Stomach smooth muscle (tissue), 2 donors: ENCODE measurements around the gene FLOT2.
A peak's percentile ranks its signal among the peaks of the same experiment; 100 is the strongest.

Experiments
- H3K27ac ChIP-seq: one replicate; pipeline ENCODE4 v1.7.0; 2013; ENCODE audit warnings: mild to moderate bottlenecking, low read length, inconsistent platforms
- H3K27me3 ChIP-seq, 2 donors: one replicate each; pipeline ENCODE4 v1.7.0; 2013; ENCODE audit warnings: low read length in 2 of 2; ENCODE audit not compliant: insufficient read depth in 2 of 2, control insufficient read depth in 1 of 2
- H3K36me3 ChIP-seq, 2 donors: one replicate each; pipeline ENCODE4 v1.7.0; 2013; ENCODE audit warnings: low read length in 2 of 2; ENCODE audit not compliant: control insufficient read depth in 2 of 2, insufficient read depth in 2 of 2
- H3K4me1 ChIP-seq: one replicate; pipeline ENCODE4 v1.7.0; 2013; ENCODE audit warnings: low read length; ENCODE audit not compliant: control insufficient read depth, insufficient read depth
- H3K4me3 ChIP-seq, 2 donors: one replicate each; pipeline ENCODE4 v1.7.0; 2013; ENCODE audit warnings: low read length in 2 of 2
- H3K9ac ChIP-seq, 2 donors: one replicate each; pipeline ENCODE4 v1.7.0; 2013; ENCODE audit warnings: low read length in 2 of 2, mild to moderate bottlenecking in 1 of 2
- H3K9me3 ChIP-seq, 2 donors: one replicate each; pipeline ENCODE4 v1.7.0; 2013; ENCODE audit warnings: low read length in 2 of 2; ENCODE audit not compliant: control insufficient read depth in 2 of 2
- donor health status: healthy.
- donor health status: Pancreatic carcinoma.

Gene FLOT2

DNA sequence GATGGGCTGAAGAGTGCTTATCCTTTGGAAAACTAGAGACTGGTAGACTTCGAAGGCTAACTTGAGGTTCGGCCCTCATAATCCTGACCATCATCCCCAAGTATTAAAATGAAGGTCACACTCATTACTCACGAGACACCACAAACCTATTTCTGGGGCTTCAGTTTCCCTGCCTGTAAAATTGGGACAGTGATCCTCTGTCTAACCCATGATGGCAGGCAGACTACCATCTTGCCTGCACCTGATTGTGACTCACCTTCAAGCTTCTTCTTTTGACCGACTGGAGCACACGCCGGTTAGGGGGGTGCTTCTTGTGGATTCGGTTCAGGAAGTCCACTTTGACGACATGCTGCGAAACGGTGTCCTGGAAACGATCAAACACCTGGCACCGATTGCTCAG is 19.5 kb upstream of the FLOT2 start:
- Histone ChIP-seq H3K4me1 (peaks cover 3% of the 10 kb centered on the region), H3K27ac (peak overlapping the region; percentile 41), H3K9ac (no peak overlapping the region), H3K9me3 (no peaks in the 10 kb centered on the region), H3K36me3 (peaks cover 66 to 75% of the 10 kb centered on the region in 2 donors), H3K27me3 (no peaks in the 10 kb centered on the region), H3K4me3 (no peak overlapping the region)

DNA sequence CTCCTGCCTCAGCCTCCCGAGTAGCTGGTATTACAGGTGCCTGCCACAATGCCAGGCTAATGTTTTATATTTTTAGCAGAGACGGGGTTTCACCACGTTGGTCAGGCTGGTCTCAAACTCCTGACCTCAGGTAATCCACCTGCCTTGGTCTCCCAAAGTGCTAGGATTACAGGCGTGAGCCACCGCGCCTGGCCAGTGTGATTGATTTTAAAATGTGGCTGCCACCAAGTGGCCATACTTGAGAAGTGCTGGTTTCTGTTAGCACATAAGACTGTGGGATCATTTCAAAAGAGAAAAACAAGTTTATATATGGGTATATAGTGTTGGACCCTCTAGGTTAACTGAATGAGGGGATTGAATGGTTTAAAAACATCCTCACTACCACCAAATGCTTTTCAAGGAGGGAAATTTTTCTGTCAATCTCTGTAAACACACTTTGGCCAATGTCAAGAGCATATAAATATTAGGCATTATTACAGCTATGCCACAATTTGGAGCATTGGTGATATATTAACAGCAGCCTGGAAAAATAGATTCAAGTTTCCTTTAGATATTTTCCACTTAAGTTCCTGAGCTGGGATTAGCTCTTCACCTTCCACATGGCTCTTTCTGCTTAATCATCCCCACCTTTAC is 18.9 kb upstream of the FLOT2 start:
- H3K27me3 ChIP-seq: no peaks in the 10 kb centered on the region
- no peak overlapping the region for H3K4me3 ChIP-seq
- peaks cover 67 to 78% of the 10 kb centered on the region in 2 donors for H3K36me3 ChIP-seq
- no peak overlapping the region for H3K27ac ChIP-seq
- no peaks in the 10 kb centered on the region for H3K9me3 ChIP-seq
- H3K4me1 ChIP-seq: peaks cover 3% of the 10 kb centered on the region
- H3K9ac ChIP-seq: no peak overlapping the region

DNA sequence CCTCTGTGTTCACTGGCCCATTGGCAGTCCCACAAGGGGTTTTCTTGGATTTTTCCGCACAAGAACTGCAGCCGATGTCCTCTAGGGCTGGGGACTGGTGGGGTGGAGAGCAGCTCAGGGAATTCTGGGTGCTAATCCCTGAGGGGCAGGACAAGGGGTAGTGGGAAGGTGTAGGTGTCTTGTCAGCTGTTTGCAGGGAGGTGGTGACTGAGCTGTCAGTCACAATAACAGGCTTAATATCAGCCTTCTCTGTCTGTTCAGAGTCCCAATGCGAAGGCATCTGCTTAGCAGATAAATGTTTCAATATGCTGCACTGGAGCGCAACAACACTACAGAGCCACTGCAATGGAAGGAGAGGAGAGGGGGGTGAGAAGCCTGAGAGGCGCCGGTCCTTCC is 15.4 kb upstream of the FLOT2 start:
- no peak overlapping the region for H3K27ac ChIP-seq
- no peak overlapping the region for H3K4me3 ChIP-seq
- H3K9ac ChIP-seq: no peak overlapping the region
- H3K27me3 ChIP-seq: no peaks in the 10 kb centered on the region
- no peaks in the 10 kb centered on the region for H3K9me3 ChIP-seq
- H3K36me3 ChIP-seq: peaks cover 68 to 76% of the 10 kb centered on the region in 2 donors
- H3K4me1 ChIP-seq: peaks cover 15% of the 10 kb centered on the region

DNA sequence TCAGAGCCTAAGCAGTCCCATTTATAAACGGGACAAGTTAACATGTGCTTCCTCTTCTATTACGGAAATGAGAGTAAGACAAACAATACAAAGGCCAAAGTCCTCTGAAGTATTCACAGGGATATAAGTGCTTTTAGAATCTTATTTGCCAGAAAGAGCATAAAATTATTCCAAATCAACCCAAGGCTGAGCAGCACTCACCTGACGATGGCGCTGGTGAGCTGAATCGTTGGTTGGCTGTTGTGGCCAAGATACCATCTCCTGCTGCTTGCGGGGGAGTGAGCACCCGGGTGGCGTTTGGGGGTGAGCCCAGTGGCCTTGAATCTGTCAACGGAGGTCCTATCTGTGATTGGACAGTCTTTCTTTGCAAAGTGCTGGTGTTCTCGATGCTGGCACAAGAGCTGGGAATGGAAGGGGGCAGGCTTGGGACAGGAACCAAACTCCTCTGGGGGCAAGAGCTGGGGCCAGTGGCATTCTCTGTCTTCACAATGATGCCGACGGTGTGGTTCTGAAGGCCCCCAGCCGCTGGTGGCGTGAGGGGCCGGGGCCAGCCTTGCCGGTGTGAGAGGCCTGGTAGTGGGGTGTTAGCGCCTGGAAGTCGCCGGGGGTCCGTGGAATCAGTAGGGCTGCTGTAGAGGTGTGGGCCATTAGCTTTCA is 14.9 kb upstream of the FLOT2 start:
- peaks cover 71 to 72% of the 10 kb centered on the region in 2 donors for H3K36me3 ChIP-seq
- no peaks in the 10 kb centered on the region for H3K9me3 ChIP-seq
- H3K9ac ChIP-seq: no peak overlapping the region
- no peaks in the 10 kb centered on the region for H3K27me3 ChIP-seq
- no peak overlapping the region for H3K4me3 ChIP-seq
- peaks cover 20% of the 10 kb centered on the region for H3K4me1 ChIP-seq
- H3K27ac ChIP-seq: no peak overlapping the region

DNA sequence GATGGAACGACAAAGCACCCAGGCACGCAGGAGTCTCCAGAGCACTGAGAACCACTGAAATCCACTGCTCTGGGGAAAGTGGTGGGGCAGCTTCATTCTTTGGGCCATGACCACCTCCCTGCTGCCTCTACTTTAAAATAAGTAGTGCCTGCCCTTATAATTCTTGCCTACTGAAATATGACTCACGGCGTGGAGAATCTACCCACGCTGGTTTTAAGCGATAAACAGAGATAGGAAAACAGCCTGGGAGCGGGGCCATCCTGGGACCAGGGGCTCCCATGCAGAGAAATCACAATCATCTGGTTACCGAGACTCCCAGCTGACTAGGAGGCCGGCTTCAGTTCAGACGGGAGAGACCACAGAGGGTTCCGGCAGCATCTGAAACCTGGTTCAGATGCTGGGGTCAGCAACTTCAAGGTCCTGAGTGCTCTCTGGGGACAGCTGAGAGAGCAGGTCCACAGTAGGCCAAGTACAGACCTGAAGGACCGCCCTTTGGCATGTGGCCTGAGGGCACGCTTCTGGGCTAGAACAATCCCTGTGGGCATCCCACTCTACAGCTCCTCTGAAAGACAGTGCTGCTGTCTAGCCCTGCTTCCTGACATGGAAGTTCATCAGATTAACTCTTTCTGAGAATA is 14.0 kb upstream of the FLOT2 start:
- H3K27ac ChIP-seq: no peak overlapping the region
- peaks cover 69 to 72% of the 10 kb centered on the region in 2 donors for H3K36me3 ChIP-seq
- H3K27me3 ChIP-seq: no peaks in the 10 kb centered on the region
- no peaks in the 10 kb centered on the region for H3K9me3 ChIP-seq
- no peak overlapping the region for H3K4me3 ChIP-seq
- H3K4me1 ChIP-seq: peaks cover 27% of the 10 kb centered on the region
- H3K9ac ChIP-seq: no peak overlapping the region

DNA sequence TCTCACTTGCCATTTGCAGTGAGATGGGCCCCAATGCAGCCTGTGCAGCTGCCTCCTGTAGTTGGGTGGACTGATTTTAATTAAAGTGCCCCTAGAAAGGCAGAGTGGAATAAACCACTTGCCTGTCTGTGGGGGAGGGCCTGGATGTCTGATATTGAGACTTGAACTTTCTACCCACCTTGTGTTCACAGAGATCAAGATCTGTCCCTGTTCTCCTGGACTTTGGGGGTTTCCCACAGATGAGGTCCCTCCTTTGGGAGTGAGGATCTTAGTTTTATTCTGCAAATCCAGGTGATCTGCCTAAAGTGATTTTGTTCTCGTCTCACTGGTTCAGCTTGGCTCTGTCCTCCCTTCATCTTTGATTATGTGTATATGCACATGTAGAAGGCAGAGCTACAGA is 13.0 kb upstream of the FLOT2 start:
- no peak overlapping the region for H3K9ac ChIP-seq
- H3K36me3 ChIP-seq: peaks cover 71 to 72% of the 10 kb centered on the region in 2 donors
- H3K4me1 ChIP-seq: peaks cover 32% of the 10 kb centered on the region
- no peaks in the 10 kb centered on the region for H3K9me3 ChIP-seq
- no peak overlapping the region for H3K27ac ChIP-seq
- no peak overlapping the region for H3K4me3 ChIP-seq
- H3K27me3 ChIP-seq: no peaks in the 10 kb centered on the region

DNA sequence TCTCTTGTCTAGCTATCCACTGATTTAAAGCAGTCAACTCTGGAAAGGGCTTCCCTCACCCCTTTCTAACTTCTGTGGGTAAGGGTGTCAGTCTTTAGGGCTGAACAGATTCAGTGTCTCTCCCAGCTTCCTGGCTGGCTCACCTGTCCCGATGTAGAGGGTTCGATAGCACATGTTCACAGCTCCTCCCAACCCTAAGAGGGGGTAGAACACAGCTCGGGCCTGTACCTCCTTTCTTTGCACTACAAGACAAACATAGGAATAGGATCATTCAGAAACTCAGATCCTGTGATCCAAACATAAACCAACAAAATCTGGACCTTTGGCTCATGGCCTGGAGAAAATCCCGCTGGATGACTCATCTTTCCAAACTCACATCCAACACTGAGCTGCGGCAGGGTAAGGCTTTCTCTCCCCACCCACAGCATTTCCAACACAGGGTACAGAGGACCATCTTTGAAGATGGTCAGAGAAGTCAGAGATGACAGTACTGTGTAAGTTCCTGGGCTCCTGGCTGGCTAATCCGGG is 11.2 kb upstream of the FLOT2 start:
- peak overlapping the region; percentile 32 to 58 for H3K9ac ChIP-seq
- peak overlapping the region in 1 of 2 donors; percentile 35 for H3K4me3 ChIP-seq
- H3K4me1 ChIP-seq: peaks cover 32% of the 10 kb centered on the region
- H3K36me3 ChIP-seq: peaks cover 60% of the 10 kb centered on the region in 2 donors
- no peaks in the 10 kb centered on the region for H3K9me3 ChIP-seq
- peak overlapping the region; percentile 80 for H3K27ac ChIP-seq
- no peaks in the 10 kb centered on the region for H3K27me3 ChIP-seq

DNA sequence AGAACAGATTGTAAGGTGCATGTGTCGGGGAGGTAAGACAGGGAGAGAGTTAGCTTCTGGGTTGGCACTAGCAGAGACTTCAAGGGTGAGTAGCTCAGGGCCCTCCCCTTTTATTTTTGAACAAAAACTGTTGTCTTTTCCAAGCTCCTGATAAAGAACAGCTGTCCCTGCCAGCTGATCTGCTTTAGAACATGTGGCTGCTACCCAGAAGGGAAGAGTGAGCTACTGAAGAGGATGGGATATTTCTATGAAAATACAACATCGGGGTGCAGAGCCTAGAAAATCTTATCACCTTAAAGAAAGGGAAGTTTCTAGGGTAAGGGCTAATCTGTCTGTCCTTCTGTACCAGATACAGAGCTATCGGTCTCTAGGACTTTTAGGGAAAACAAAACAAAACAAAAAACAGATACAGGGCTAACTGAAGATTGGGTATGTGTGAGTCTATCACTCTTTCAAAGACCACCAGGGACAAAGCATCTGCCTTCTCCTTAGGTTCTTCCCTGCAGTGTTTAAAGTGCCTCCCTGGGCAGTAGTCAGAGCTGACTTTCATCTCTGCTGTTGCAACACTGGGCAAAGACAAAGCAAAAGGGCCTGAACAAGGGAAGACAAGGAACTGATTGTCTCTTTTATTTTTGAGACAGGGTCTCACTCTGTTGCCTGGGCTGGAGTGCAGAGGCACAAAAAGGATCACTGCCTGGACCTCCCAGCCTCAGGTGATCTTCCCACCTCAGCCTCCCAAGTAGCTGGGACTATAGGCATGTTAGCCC is 10.4 kb upstream of the FLOT2 start:
- H3K36me3 ChIP-seq: peaks cover 51% of the 10 kb centered on the region in 2 donors
- no peaks in the 10 kb centered on the region for H3K27me3 ChIP-seq
- peak overlapping the region; percentile 80 for H3K27ac ChIP-seq
- H3K4me1 ChIP-seq: peaks cover 36% of the 10 kb centered on the region
- H3K9ac ChIP-seq: peak overlapping the region; percentile 4 to 58
- H3K9me3 ChIP-seq: no peaks in the 10 kb centered on the region
- H3K4me3 ChIP-seq: no peak overlapping the region

DNA sequence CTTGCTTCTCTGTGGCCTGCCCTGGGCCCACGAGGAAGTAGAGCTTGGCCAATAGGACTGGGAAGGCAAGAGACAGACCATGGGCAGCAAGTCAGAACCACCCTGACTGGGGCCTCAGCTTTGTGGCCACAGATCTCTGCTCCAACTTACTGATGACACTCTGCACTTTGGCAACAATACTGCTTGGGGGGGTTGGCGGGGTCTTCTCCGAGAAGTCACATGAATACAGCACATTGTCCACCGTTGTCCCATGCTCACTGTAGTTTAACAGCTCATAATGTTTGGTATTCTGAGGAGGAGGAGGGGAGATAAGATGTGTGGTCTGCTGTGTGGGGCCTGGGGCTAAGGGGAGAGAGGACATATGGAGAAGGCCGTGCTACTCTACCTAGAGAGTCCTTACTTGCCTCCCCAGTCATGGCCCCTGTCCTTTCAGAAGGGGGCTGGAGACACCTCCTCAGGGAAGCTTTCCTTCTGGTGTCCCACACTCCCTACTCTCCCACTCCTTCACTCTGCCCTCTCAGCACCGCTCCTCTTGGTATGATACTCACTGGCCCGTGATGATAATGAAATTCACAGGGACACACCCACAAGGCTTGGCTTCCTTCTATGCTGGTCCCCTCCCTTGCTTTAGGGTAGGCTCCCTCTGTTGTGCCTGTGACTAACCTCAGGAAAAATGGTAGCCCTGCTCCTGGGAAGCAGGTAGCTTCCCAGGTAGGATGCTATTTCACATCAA is 9.3 kb upstream of the FLOT2 start:
- no peaks in the 10 kb centered on the region for H3K27me3 ChIP-seq
- H3K9ac ChIP-seq: peak overlapping the region in 1 of 2 donors; percentile 47
- peak overlapping the region in 1 of 2 donors; percentile 3 for H3K4me3 ChIP-seq
- H3K36me3 ChIP-seq: peaks cover 41% of the 10 kb centered on the region in 2 donors
- H3K9me3 ChIP-seq: no peaks in the 10 kb centered on the region
- peaks cover 40% of the 10 kb centered on the region for H3K4me1 ChIP-seq
- peak overlapping the region; percentile 80 for H3K27ac ChIP-seq

DNA sequence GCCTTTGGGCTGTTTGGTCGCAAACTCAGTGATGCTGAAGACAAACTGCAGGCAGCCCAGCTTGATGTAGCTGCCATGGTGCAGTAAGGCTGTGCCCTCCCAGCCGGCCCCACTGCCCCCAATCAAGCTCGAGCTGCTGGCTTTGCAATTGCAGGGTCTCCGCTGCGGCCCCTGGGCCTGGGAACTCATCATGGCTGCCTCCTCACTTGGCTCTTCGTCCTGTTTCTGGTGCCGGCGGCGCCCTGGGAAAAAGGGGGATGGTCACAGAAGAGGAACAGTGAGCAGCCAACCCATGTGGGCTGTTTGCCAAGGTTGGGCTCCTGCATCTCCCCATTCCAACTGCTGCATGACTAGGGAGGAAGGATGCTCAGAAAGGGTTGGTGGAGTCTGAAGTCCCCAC is 8.7 kb upstream of the FLOT2 start:
- H3K9ac ChIP-seq: no peak overlapping the region
- H3K9me3 ChIP-seq: no peaks in the 10 kb centered on the region
- no peak overlapping the region for H3K4me3 ChIP-seq
- peak overlapping the region; percentile 46 for H3K27ac ChIP-seq
- H3K36me3 ChIP-seq: peaks cover 35% of the 10 kb centered on the region in 2 donors
- no peaks in the 10 kb centered on the region for H3K27me3 ChIP-seq
- peaks cover 45% of the 10 kb centered on the region for H3K4me1 ChIP-seq
